Loucy (cell line): Measurements from ENCODE around the gene PSMD10.

Experiments
- CTCF ChIP-seq: fragments of 200-600 bp; sonication (generic); conservative IDR thresholded peaks from 2 replicates; pipeline ENCODE4 v1.5.1; 2014; ENCODE audit warnings: mild to moderate bottlenecking, antibody characterized with exemption, low read length
- EZH2phosphoT487 ChIP-seq: fragments of 200-600 bp; IDR thresholded peaks from 2 replicates; pipeline ENCODE4 v1.6.1; 2018; ENCODE audit warnings: antibody characterized with exemption, mild to moderate bottlenecking, moderate library complexity, borderline replicate concordance

DNA sequence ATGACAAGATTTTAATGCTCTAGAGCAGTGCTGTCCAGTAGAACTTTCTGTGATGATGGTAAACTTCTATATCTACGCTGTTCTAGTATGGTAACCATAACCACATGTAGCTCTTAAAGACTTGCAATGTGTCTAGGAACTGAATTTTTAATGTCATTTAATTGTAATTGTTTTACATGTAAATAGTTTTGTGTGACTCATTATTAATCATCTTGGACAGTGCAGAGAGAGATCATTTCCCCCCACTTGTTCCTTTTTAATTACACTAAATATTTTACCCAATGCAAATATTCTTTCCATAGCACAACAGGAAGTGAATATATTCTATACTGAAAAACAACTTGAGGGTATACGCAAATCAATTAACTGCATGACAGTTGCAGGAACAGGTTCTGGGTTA is 6.0 kb upstream of the PSMD10 start:
- TF ChIP-seq CTCF (no peak), EZH2phosphoT487 (no peak)
